Activated naive CD8-positive, alpha-beta T cell (primary cell): ENCODE data around the gene LBHD2.

Source experiments
- H3K27ac Mint-ChIP-seq: one replicate; pipeline ENCODE4 v1.8.0; 2021; ENCODE audit warnings: mixed read lengths
- H3K27me3 Mint-ChIP-seq: one replicate; pipeline ENCODE4 v1.8.0; 2021; ENCODE audit warnings: mixed read lengths
- H3K36me3 Mint-ChIP-seq: one replicate; pipeline ENCODE4 v1.8.0; 2021; ENCODE audit warnings: mixed read lengths
- H3K4me1 Mint-ChIP-seq: one replicate; pipeline ENCODE4 v1.8.0; 2021; ENCODE audit warnings: low read depth, mixed read lengths
- H3K4me3 Mint-ChIP-seq: one replicate; pipeline ENCODE4 v1.8.0; 2021; ENCODE audit warnings: mild to moderate bottlenecking, mixed read lengths
- H3K9me3 Mint-ChIP-seq: one replicate; pipeline ENCODE4 v1.8.0; 2021; ENCODE audit warnings: low read depth, mixed read lengths

The LBHD2 gene

GRCh38 chr14:103103461-103104388, 19.7 kb downstream of the LBHD2 start:
- Mint-ChIP-seq H3K4me3 (no peak overlapping the region), H3K27me3 (peaks cover 13% of the 10 kb centered on the region), H3K4me1 (peaks cover 9% of the 10 kb centered on the region), H3K36me3 (no peaks in the 10 kb centered on the region), H3K27ac (no peak overlapping the region), H3K9me3 (no peaks in the 10 kb centered on the region)

DNA sequence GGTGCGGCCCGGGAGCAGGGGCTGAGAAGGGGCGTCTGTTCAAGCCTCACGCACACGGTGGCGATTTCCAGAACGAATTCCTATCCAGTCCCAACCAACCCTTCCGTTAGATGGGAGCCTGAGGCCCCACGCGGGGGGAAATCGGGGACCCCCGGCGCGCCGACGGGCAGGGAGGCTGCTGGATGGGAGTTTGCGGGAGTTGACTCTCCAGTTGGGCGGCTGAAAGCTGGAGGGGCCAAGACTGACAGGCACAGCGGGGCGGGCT, 20.3 kb downstream of the LBHD2 start:
- no peak overlapping the region for H3K27ac Mint-ChIP-seq
- no peaks in the 10 kb centered on the region for H3K36me3 Mint-ChIP-seq
- peaks cover 13% of the 10 kb centered on the region for H3K27me3 Mint-ChIP-seq
- H3K4me3 Mint-ChIP-seq = no peak overlapping the region
- H3K9me3 Mint-ChIP-seq = no peaks in the 10 kb centered on the region
- H3K4me1 Mint-ChIP-seq = peaks cover 9% of the 10 kb centered on the region

GRCh38 chr14:103104654-103105452, 20.8 kb downstream of the LBHD2 start:
- H3K9me3 Mint-ChIP-seq = no peaks in the 10 kb centered on the region
- no peak overlapping the region for H3K4me3 Mint-ChIP-seq
- no peaks in the 10 kb centered on the region for H3K36me3 Mint-ChIP-seq
- H3K4me1 Mint-ChIP-seq = peaks cover 9% of the 10 kb centered on the region
- H3K27ac Mint-ChIP-seq = no peak overlapping the region
- peaks cover 13% of the 10 kb centered on the region for H3K27me3 Mint-ChIP-seq

- no peak overlapping the region for H3K4me3 Mint-ChIP-seq
- H3K36me3 Mint-ChIP-seq = no peaks in the 10 kb centered on the region
- H3K4me1 Mint-ChIP-seq = peaks cover 9% of the 10 kb centered on the region
- H3K27me3 Mint-ChIP-seq = peaks cover 13% of the 10 kb centered on the region
- no peak overlapping the region for H3K27ac Mint-ChIP-seq
- H3K9me3 Mint-ChIP-seq = no peaks in the 10 kb centered on the region
These were observed 21.7 kb downstream of the LBHD2 start for GRCh38 chr14:103105580-103106150.

DNA sequence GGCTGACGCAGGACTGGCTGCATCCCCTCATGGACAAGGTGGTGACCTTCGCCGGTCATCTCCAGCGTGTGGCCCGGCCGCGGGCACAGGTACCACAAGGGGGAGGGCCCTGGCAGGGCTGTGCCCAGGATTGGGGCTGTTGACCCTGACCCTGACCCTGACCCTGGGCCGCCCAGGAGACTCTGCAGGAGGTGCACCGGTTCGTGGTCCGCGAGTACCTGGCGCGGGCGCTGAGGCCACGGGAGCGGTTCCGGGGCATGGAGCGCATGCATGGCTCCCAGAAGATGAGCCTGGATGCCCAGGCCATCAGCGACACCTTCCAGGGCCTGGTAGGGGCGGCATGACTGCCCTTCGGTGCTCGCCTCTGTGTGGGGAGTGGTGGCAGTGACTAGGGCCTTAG, 23.4 kb downstream of the LBHD2 start:
- no peaks in the 10 kb centered on the region for H3K9me3 Mint-ChIP-seq

DNA sequence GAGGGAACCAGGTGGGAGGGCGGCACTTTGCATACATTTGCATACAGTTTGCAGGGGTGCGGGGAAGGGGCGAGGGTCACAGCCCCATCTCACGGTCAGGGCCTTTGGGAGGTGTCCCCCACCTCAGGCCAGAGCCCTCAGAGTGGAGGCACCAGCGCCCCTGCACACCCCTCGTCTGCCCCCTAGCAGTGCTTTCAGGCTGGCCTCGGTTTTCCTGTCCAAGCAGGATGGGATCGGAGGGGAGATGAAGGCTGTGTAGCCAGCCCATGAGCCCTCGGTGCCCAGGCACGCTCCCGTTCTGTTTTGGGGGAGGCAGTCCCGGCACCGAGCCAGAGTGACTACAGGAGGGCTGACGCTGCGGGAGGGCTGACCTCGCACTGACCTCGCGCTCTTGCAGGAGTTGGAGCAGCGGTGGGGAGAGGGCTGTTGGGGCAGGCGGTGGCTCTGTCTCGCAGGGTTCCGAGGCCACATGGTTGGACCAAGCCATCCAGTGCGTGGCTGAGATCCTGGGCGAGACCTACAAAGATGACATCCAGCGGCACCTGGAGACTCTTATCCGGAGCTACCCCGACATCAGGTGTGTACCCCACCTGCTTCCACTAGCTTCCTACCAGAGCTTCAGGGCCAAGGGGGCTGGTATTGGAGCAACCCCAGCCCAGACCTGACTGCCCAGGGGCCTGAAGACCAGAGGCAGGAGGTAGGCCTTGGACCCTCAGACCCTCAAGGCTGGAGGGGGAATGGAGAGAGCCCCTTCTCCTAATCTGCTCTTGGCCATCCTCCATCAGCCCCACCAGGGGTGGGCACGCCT, 24.1 kb downstream of the LBHD2 start:
- no peak overlapping the region for H3K27ac Mint-ChIP-seq
- H3K36me3 Mint-ChIP-seq = no peaks in the 10 kb centered on the region
- H3K27me3 Mint-ChIP-seq = peaks cover 8% of the 10 kb centered on the region
- H3K9me3 Mint-ChIP-seq = no peaks in the 10 kb centered on the region
- peaks cover 9% of the 10 kb centered on the region for H3K4me1 Mint-ChIP-seq
- no peak overlapping the region for H3K4me3 Mint-ChIP-seq

More for the DNA sequence above, 23.4 kb downstream of the LBHD2 start:
- Mint-ChIP-seq H3K4me3 (no peak overlapping the region), H3K4me1 (peaks cover 9% of the 10 kb centered on the region), H3K27ac (no peak overlapping the region), H3K36me3 (no peaks in the 10 kb centered on the region), H3K27me3 (peaks cover 8% of the 10 kb centered on the region)

DNA sequence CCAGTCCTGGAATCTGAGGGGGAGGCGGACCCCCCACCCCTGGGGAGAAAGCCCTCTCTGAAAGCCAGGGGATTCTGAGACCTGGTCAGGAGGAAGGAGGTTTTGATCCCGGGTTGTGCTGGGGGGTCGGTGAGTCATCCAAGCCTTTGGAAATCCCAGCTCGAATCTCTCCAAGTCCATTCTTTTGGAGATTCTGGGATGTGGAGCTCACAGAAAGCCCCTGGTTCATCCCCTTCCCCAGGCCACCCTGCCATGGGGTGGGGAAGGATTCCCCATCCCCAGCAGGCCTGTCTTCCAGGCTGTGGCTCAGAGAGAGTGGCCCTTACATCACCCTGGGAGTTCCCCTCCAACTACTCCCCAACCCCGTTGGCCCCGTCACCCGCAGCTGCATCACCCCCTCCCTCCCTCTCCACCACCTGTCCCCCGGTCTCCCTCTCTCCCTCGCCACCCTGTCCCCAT, 24.8 kb downstream of the LBHD2 start:
- Mint-ChIP-seq H3K36me3 (no peaks in the 10 kb centered on the region), H3K27ac (no peak overlapping the region), H3K4me1 (peaks cover 6% of the 10 kb centered on the region), H3K4me3 (no peak overlapping the region), H3K9me3 (no peaks in the 10 kb centered on the region), H3K27me3 (peaks cover 4% of the 10 kb centered on the region)

GRCh38 chr14:103109535-103110441, 25.8 kb downstream of the LBHD2 start:
- Mint-ChIP-seq H3K9me3 (no peaks in the 10 kb centered on the region), H3K4me3 (no peak overlapping the region), H3K36me3 (no peaks in the 10 kb centered on the region), H3K27me3 (peaks cover 4% of the 10 kb centered on the region), H3K4me1 (peaks cover 6% of the 10 kb centered on the region), H3K27ac (no peak overlapping the region)

GRCh38 chr14:103110681-103111231, 26.7 kb downstream of the LBHD2 start:
- Mint-ChIP-seq H3K27me3 (no peaks in the 10 kb centered on the region), H3K4me1 (peaks cover 3% of the 10 kb centered on the region), H3K9me3 (no peaks in the 10 kb centered on the region), H3K36me3 (no peaks in the 10 kb centered on the region), H3K27ac (no peak overlapping the region), H3K4me3 (no peak overlapping the region)

- H3K36me3 Mint-ChIP-seq = no peaks in the 10 kb centered on the region
- H3K4me3 Mint-ChIP-seq = no peak overlapping the region
These were observed 27.3 kb downstream of the LBHD2 start for GRCh38 chr14:103111232-103111868.

DNA sequence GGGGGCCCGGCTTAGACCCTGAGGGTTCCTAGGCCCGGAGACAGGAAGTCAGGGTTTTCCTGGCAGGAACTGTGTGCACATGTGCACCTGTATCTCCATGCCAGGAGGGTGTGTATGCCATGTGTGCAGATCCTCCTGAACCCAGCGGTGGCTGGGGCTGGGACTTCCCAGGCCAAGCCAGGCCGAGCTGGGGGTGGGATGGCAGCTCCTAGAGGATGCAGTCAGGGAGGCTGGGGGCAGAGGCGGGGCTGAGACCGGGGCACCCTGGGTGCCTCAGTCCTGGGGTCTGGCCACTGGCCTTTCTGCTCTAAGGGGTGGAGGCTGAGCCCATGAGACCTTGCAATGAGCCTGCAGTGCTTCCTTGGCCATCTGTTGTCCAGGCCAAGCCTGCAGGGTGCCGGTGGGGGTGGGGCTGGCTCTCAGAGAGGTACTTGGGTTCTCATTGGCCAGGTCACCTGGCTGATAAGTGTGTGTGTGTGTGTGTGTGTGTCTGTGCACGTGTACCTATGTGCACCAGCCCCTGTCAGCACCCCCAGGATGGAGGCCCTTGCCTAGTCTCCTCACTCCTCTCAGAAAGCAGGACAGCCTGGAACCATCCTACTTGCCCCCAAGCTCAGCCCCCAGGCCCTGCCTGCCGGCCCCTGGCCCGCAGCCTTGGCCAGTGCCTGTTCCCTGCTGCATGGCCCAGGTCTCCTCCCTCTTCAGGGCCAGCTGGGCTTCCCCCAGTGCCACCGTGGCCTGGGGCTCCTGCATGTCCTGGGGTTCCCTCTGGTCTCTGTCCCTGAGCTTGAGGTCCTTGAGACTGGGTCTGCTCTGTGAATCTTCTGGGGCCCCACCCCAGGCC, 28.6 kb downstream of the LBHD2 start:
- Mint-ChIP-seq H3K36me3 (no peaks in the 10 kb centered on the region), H3K4me3 (no peak overlapping the region), H3K27me3 (no peaks in the 10 kb centered on the region), H3K9me3 (no peaks in the 10 kb centered on the region), H3K4me1 (peaks cover 3% of the 10 kb centered on the region), H3K27ac (no peak overlapping the region)

More at GRCh38 chr14:103111232-103111868, 27.3 kb downstream of the LBHD2 start:
- peaks cover 3% of the 10 kb centered on the region for H3K4me1 Mint-ChIP-seq
- no peak overlapping the region for H3K27ac Mint-ChIP-seq
- H3K9me3 Mint-ChIP-seq = no peaks in the 10 kb centered on the region
- H3K27me3 Mint-ChIP-seq = no peaks in the 10 kb centered on the region

DNA sequence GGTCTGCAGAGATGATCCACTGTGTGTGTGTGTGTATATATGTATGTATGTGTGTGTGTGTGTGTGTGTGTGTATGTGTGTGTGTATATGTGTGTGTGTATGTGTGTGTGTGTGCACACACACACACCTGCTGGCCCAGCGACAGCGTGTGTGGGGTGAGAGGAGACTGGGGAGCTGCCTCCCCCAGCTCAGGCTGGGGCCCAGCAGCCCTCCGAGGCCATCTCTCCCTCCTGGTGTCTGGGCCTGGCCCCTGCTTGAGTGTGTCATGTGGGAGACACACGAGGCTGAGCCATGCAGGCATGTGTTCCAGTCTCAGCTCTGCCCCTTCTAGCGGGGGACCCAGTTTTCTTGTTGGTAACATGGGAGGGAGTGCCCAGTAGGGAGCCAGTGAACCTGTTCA, 29.3 kb downstream of the LBHD2 start:
- H3K9me3 Mint-ChIP-seq = no peaks in the 10 kb centered on the region
- no peak overlapping the region for H3K4me3 Mint-ChIP-seq

More for the DNA sequence above, 29.3 kb downstream of the LBHD2 start:
- Mint-ChIP-seq H3K27ac (no peak overlapping the region), H3K36me3 (no peaks in the 10 kb centered on the region), H3K27me3 (no peaks in the 10 kb centered on the region), H3K4me1 (peaks cover 3% of the 10 kb centered on the region)
